Astrocyte of the cerebellum (primary cell): Measurements from ENCODE around the gene TMEM86A.

Source experiments
- DNase-seq: peaks from one replicate; pipeline ENCODE4 v3.0.0-alpha.2; 2011; ENCODE audit warnings: low read depth
- H3K4me3 ChIP-seq: 2 replicates; pipeline ENCODE4 v1.5.1; 2011; ENCODE audit warnings: mild to moderate bottlenecking, low read depth, low read length, moderate library complexity
- CTCF ChIP-seq: IDR thresholded peaks from 2 replicates; pipeline ENCODE4 v1.5.1; 2012; ENCODE audit warnings: low read length, low read depth, moderate library complexity, mild to moderate bottlenecking; ENCODE audit errors: missing control alignments
- in situ Hi-C: cut with HindIII; loops from 2 replicates; pipeline ENCODE4 v1.10.0; 2017; ENCODE audit warnings: low sequenced_read_pairs

Gene TMEM86A

GRCh38 chr11:18723991-18724390, 25.4 kb downstream of the TMEM86A start:
- no peak for DNase-seq
- H3K4me3 ChIP-seq, result no peak overlapping the region
- no peak for TF ChIP-seq CTCF
- in situ Hi-C loops, result no loop called here

- no peak within 1 kb of the TSS for H3K4me3 ChIP-seq
- in situ Hi-C loops, result no loop called here
- TF ChIP-seq CTCF, result no peak
- DNase-seq, result no peak
These were observed 27.5 kb downstream of the TMEM86A start, which contains the start of gene IGSF22 for GRCh38 chr11:18726040-18726439. Gene IGSF22, minus strand, starts transcription at chr11:18726188. Its CDS starts 1,952 bp downstream, at chr11:18724236.

GRCh38 chr11:18727479-18728236, 29.1 kb downstream of the TMEM86A start:
- in situ Hi-C loops, result no loop called here
- DNase-seq, result no peak

GRCh38 chr11:18728658-18729057, 30.1 kb downstream of the TMEM86A start:
- TF ChIP-seq CTCF, result no peak
- in situ Hi-C loops, result no loop called here
- no peak for DNase-seq
- H3K4me3 ChIP-seq, result no peak overlapping the region

More at GRCh38 chr11:18727479-18728236, 29.1 kb downstream of the TMEM86A start:
- H3K4me3 ChIP-seq, result no peak overlapping the region
- peak; percentile 84 for TF ChIP-seq CTCF

GRCh38 chr11:18729426-18729825, 30.8 kb downstream of the TMEM86A start:
- in situ Hi-C loops, result no loop called here
- TF ChIP-seq CTCF, result no peak
- no peak for DNase-seq
- H3K4me3 ChIP-seq, result no peak overlapping the region

- TF ChIP-seq CTCF, result no peak
- no peak for DNase-seq
- in situ Hi-C loops, result no loop called here
- no peak overlapping the region for H3K4me3 ChIP-seq
These were observed 31.4 kb downstream of the TMEM86A start for GRCh38 chr11:18730020-18730419.
